Muscle layer of duodenum (tissue), 2 donors: ENCODE data around the gene SNCAIP.
"Not testable (repeated sequence)": the region's sequence is repeated elsewhere in the genome, so short reads cannot be mapped to it uniquely, and the experiment has no call there.

Experiments
- H3K27ac ChIP-seq: one replicate; pipeline ENCODE4 v1.7.0; 2013; ENCODE audit warnings: mild to moderate bottlenecking, low read length
- H3K27me3 ChIP-seq: one replicate; pipeline ENCODE4 v1.7.0; 2013; ENCODE audit warnings: low read depth, mild to moderate bottlenecking, control low read depth, low read length
- H3K36me3 ChIP-seq, 2 donors: one replicate each; pipeline ENCODE4 v1.7.0; 2013; ENCODE audit warnings: low read length in 2 of 2, control low read depth in 1 of 2, mild to moderate bottlenecking in 1 of 2; ENCODE audit not compliant: insufficient read depth in 2 of 2, control insufficient read depth in 1 of 2
- H3K4me1 ChIP-seq, 2 donors: one replicate each; pipeline ENCODE4 v1.7.0; 2013; ENCODE audit warnings: low read length in 2 of 2, mild to moderate bottlenecking in 2 of 2, control low read depth in 1 of 2, moderate library complexity in 1 of 2; ENCODE audit not compliant: insufficient read depth in 2 of 2, control insufficient read depth in 1 of 2
- H3K4me3 ChIP-seq, 2 donors: one replicate each; pipeline ENCODE4 v1.7.0; 2013; ENCODE audit warnings: low read length in 2 of 2, low read depth in 1 of 2, mild to moderate bottlenecking in 1 of 2
- H3K9me3 ChIP-seq, 2 donors: one replicate each; pipeline ENCODE4 v1.7.0; 2013; ENCODE audit warnings: low read length in 2 of 2, control low read depth in 1 of 2, mild to moderate bottlenecking in 1 of 2; ENCODE audit not compliant: control insufficient read depth in 1 of 2
- donor health status: healthy.

The SNCAIP gene

GRCh38 chr5:122363623-122364022 lies 51.6 kb downstream of the SNCAIP start:
- H3K4me3 ChIP-seq = no peak overlapping the region
- no peaks in the 10 kb centered on the region for H3K36me3 ChIP-seq
- H3K4me1 ChIP-seq = peaks cover 0 to 4% of the 10 kb centered on the region in 2 donors
- no peaks in the 10 kb centered on the region for H3K27me3 ChIP-seq
- no peaks in the 10 kb centered on the region for H3K9me3 ChIP-seq
- H3K27ac ChIP-seq = no peak overlapping the region

- no peak overlapping the region for H3K4me3 ChIP-seq
Observed at GRCh38 chr5:122366501-122366900, 54.5 kb downstream of the SNCAIP start.

GRCh38 chr5:122367456-122367855 lies 55.4 kb downstream of the SNCAIP start:
- Histone ChIP-seq H3K36me3 (no peaks in the 10 kb centered on the region), H3K27me3 (no peaks in the 10 kb centered on the region), H3K4me1 (peaks cover 0 to 4% of the 10 kb centered on the region in 2 donors), H3K27ac (no peak overlapping the region), H3K4me3 (no peak overlapping the region), H3K9me3 (no peaks in the 10 kb centered on the region)

More at GRCh38 chr5:122366501-122366900, 54.5 kb downstream of the SNCAIP start:
- Histone ChIP-seq H3K36me3 (no peaks in the 10 kb centered on the region), H3K9me3 (no peaks in the 10 kb centered on the region), H3K27ac (no peak overlapping the region), H3K4me1 (peaks cover 0 to 4% of the 10 kb centered on the region in 2 donors), H3K27me3 (no peaks in the 10 kb centered on the region)

- no peaks in the 10 kb centered on the region for H3K27me3 ChIP-seq
- H3K4me1 ChIP-seq = peaks cover 0 to 4% of the 10 kb centered on the region in 2 donors
- no peaks in the 10 kb centered on the region for H3K9me3 ChIP-seq
- no peak overlapping the region for H3K27ac ChIP-seq
- no peak overlapping the region for H3K4me3 ChIP-seq
- H3K36me3 ChIP-seq = no peaks in the 10 kb centered on the region
Observed at GRCh38 chr5:122368510-122369251, 56.6 kb downstream of the SNCAIP start.

- Histone ChIP-seq H3K9me3 (no peaks in the 10 kb centered on the region), H3K27ac (no peak overlapping the region), H3K4me3 (no peak overlapping the region), H3K4me1 (peaks cover 0 to 4% of the 10 kb centered on the region in 2 donors), H3K27me3 (no peaks in the 10 kb centered on the region), H3K36me3 (no peaks in the 10 kb centered on the region)
Observed at GRCh38 chr5:122369253-122369815, 57.3 kb downstream of the SNCAIP start.

GRCh38 chr5:122371511-122372151 lies 59.6 kb downstream of the SNCAIP start:
- peaks cover 4% of the 10 kb centered on the region in 2 donors for H3K4me1 ChIP-seq
- no peak overlapping the region for H3K27ac ChIP-seq
- no peaks in the 10 kb centered on the region for H3K27me3 ChIP-seq
- H3K36me3 ChIP-seq = no peaks in the 10 kb centered on the region
- H3K9me3 ChIP-seq = no peaks in the 10 kb centered on the region
- H3K4me3 ChIP-seq = no peak overlapping the region

GRCh38 chr5:122374110-122374509 lies 62.1 kb downstream of the SNCAIP start:
- Histone ChIP-seq H3K4me1 (peaks cover 0 to 4% of the 10 kb centered on the region in 2 donors), H3K4me3 (no peak overlapping the region), H3K36me3 (no peaks in the 10 kb centered on the region), H3K27me3 (no peaks in the 10 kb centered on the region), H3K9me3 (no peaks in the 10 kb centered on the region), H3K27ac (no peak overlapping the region)

- H3K27me3 ChIP-seq = no peaks in the 10 kb centered on the region
- no peaks in the 10 kb centered on the region for H3K9me3 ChIP-seq
- H3K4me3 ChIP-seq = no peak overlapping the region
- peaks cover 0 to 4% of the 10 kb centered on the region in 2 donors for H3K4me1 ChIP-seq
- no peak overlapping the region for H3K27ac ChIP-seq
- H3K36me3 ChIP-seq = no peaks in the 10 kb centered on the region
Observed at GRCh38 chr5:122375801-122376200, 63.8 kb downstream of the SNCAIP start.

GRCh38 chr5:122376250-122376649 lies 64.2 kb downstream of the SNCAIP start:
- H3K27ac ChIP-seq = no peak overlapping the region
- H3K9me3 ChIP-seq = no peaks in the 10 kb centered on the region

GRCh38 chr5:122377026-122377425 lies 65.0 kb downstream of the SNCAIP start:
- H3K27me3 ChIP-seq = no peaks in the 10 kb centered on the region
- H3K4me1 ChIP-seq = peaks cover 0 to 4% of the 10 kb centered on the region in 2 donors
- H3K27ac ChIP-seq = no peak overlapping the region
- no peaks in the 10 kb centered on the region for H3K36me3 ChIP-seq
- H3K9me3 ChIP-seq = no peaks in the 10 kb centered on the region
- no peak overlapping the region for H3K4me3 ChIP-seq

More at GRCh38 chr5:122376250-122376649, 64.2 kb downstream of the SNCAIP start:
- Histone ChIP-seq H3K4me3 (no peak overlapping the region), H3K36me3 (no peaks in the 10 kb centered on the region), H3K27me3 (no peaks in the 10 kb centered on the region), H3K4me1 (peaks cover 0 to 4% of the 10 kb centered on the region in 2 donors)

GRCh38 chr5:122382938-122383337 lies 70.9 kb downstream of the SNCAIP start:
- not testable (repeated sequence) for H3K27ac ChIP-seq, H3K27me3 ChIP-seq, H3K4me3 ChIP-seq, H3K9me3 ChIP-seq, H3K4me1 ChIP-seq, H3K36me3 ChIP-seq
